Thymus (tissue), 11 donors: ENCODE results near the gene LRIT1. TPM values are rescaled to one million over a fixed set of nuclear protein-coding genes. Genes with fewer than 3 reads are reported as not detected.

ENCODE experiments used
- DNase-seq, 9 donors: peaks; one replicate each; pipeline ENCODE4 v3.0.0-alpha.2; 2013; ENCODE audit warnings: low spot score in 9 of 9, low read depth in 6 of 9, missing footprints in 1 of 9
- H3K27ac ChIP-seq, 2 donors: one replicate each; pipeline ENCODE4 v1.5.1; 2013; ENCODE audit warnings: control low read depth in 1 of 2, low read depth in 1 of 2, low read length in 1 of 2, mild to moderate bottlenecking in 1 of 2, moderate library complexity in 1 of 2
- H3K27me3 ChIP-seq, 2 donors: one replicate each; pipeline ENCODE4 v1.5.1; 2013; ENCODE audit warnings: low read length in 1 of 2; ENCODE audit not compliant: control insufficient read depth in 2 of 2, insufficient read depth in 1 of 2
- H3K36me3 ChIP-seq, 2 donors: one replicate each; pipeline ENCODE4 v1.5.1; 2013; ENCODE audit warnings: low read length in 1 of 2, mild to moderate bottlenecking in 1 of 2, moderate library complexity in 1 of 2; ENCODE audit not compliant: control insufficient read depth in 2 of 2, insufficient read depth in 2 of 2
- H3K4me1 ChIP-seq, 2 donors: one replicate each; pipeline ENCODE4 v1.5.1; 2013; ENCODE audit warnings: low read length in 2 of 2; ENCODE audit not compliant: control insufficient read depth in 2 of 2, insufficient read depth in 2 of 2
- H3K4me3 ChIP-seq, 2 donors: one replicate each; pipeline ENCODE4 v1.5.1; 2013; ENCODE audit warnings: low read length in 2 of 2, control low read depth in 1 of 2, mild to moderate bottlenecking in 1 of 2
- H3K9me3 ChIP-seq, 2 donors: one replicate each; pipeline ENCODE4 v1.5.1; 2013; ENCODE audit warnings: low read length in 1 of 2, mild to moderate bottlenecking in 1 of 2; ENCODE audit not compliant: control insufficient read depth in 2 of 2, insufficient read depth in 1 of 2
- WGBS: extraction: QIAGEN DNeasy Blood & Tissue Kit; methylation state at CpG from one replicate; pipeline ENCODE4 v1.1.7; 2013; 5-methylcytosine and 5-hydroxymethylcytosine counted together
- polyA plus RNA-seq: library from polyadenylated mRNA; stranded (reverse); fragments of 200-250 nt; gene quantifications from one replicate; pipeline ENCODE4 v1.2.3, GENCODE V29; 2013
- total RNA-seq: library from RNA; stranded (reverse); fragments of 120-200 nt; gene quantifications from one replicate; pipeline ENCODE4 v1.2.4, GENCODE V29; 2013
- donor health status: healthy.

LRIT1 gene
- total and polyA plus RNA-seq, 2 donors, result not detected

DNA sequence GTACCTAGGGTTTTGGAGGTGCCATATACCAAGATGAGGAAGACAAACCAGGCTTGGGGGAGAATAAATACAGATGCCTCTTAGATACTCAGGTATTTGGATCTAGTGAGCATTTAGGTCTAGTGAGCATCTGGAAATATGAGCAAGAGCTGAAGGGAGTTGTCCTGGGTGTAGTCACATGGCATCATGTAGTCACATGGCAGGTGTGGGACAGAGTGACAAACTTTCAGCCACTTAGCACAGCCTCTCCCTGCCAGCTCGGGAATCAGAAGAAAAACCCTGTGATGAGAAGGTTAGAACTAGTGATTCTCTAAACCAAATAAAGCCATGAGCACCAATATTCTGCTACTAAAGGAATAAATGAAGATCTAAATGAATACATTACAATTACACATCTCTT lies 27.8 kb upstream of the LRIT1 start:
- H3K4me1 ChIP-seq, result peaks cover 3 to 4% of the 10 kb centered on the region in 2 donors
- no peak overlapping the region for H3K4me3 ChIP-seq
- no peak for DNase-seq
- H3K9me3 ChIP-seq, result no peaks in the 10 kb centered on the region
- H3K27ac ChIP-seq, result no peak overlapping the region
- H3K36me3 ChIP-seq, result no peaks in the 10 kb centered on the region
- WGBS, result 93% methylated on average over 1 of the region's 1 CpG
- H3K27me3 ChIP-seq, result peaks cover 0 to 4% of the 10 kb centered on the region in 2 donors

DNA sequence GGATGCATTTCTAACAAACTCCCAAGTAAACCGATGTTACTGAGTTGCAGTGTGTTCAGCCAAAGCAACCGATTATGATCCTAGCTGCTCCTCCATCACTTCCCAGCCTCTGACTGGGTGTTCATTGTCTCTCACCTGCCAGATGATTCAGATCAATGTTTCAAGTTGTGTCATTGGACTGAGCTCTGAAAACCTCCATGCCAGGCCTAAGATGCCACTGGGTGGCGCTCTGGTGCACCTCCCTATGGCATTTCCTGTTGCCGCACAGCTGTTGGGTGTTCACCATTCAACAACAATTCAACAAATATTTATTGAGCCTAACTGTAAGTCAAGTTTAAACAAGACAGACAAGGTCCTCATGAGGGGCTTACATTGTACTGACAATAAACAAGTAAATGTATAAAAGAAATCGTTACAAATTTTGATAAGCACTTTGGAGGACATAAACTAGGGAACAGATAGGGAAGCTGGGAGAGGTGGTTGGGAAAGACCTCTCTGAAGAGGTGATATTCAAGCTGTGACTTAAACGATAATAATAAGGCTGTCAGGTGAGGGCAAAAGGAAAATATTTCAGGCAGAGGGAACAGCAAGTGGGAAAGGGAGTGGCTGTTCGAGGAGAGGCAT lies 26.3 kb upstream of the LRIT1 start:
- 56% methylated on average over 7 of the region's 7 CpGs for WGBS
- peaks cover 3 to 4% of the 10 kb centered on the region in 2 donors for H3K4me1 ChIP-seq
- peaks cover 0 to 9% of the 10 kb centered on the region in 2 donors for H3K27me3 ChIP-seq
- no peak overlapping the region for H3K27ac ChIP-seq
- H3K9me3 ChIP-seq, result no peaks in the 10 kb centered on the region
- no peaks in the 10 kb centered on the region for H3K36me3 ChIP-seq
- H3K4me3 ChIP-seq, result no peak overlapping the region
- peak in 6 of 9 donors; percentile 20 to 70 (median 45) for DNase-seq

DNA sequence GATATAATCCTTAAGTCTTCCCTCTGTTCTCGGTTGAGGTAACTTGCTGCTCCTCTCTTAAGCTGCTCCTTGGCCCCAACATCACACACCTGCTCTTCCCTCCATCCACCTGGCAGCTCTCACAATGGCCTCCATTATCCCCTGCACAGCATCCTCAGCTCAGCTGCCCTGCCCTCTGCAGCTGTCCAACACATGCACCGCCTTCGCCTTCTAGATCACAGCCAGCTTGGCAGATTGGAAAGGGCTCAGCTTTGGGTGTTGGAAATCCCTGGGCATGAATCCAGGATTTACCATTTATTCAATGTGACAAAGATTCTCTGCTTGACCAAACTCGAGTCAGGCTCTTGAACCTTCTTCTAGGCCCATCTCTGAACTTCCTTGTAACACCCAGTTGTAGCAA lies 24.1 kb upstream of the LRIT1 start:
- Histone ChIP-seq H3K27ac (no peak overlapping the region), H3K9me3 (no peaks in the 10 kb centered on the region), H3K27me3 (peaks cover 0 to 9% of the 10 kb centered on the region in 2 donors), H3K4me3 (no peak overlapping the region), H3K36me3 (no peaks in the 10 kb centered on the region), H3K4me1 (peaks cover under 1 to 1% of the 10 kb centered on the region in 2 donors)
- no peak for DNase-seq
- WGBS, result 94% methylated on average over 4 of the region's 4 CpGs

DNA sequence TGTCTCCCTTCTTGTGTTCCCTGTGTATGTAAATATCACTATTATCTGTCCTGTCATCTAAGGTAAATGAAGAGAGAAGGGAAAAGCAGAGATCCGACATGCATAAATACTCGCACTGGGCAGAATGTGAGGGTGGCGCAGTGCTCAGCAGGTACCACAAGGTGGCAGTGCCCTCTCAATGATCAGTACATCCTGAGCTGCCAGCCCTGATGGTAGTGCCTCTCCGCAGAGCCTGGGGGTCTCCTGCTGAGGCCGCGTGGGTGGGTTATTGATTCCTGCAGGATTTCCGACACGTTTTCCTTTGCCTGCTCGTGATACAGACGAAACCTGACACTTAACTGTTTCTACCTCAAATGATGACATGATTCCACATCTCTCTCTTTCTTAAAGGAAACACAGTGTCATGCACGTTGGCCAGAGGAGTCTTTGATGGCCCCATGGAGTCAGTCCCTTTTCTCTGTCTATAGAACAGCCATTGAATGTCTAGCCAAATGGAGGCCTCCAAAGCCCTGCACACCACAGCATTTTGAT lies 23.3 kb upstream of the LRIT1 start:
- Histone ChIP-seq H3K27ac (no peak overlapping the region), H3K4me1 (no peaks in the 10 kb centered on the region), H3K9me3 (no peaks in the 10 kb centered on the region), H3K27me3 (peaks cover 0 to 9% of the 10 kb centered on the region in 2 donors), H3K36me3 (no peaks in the 10 kb centered on the region), H3K4me3 (no peak overlapping the region)
- WGBS, result 8% methylated on average over 11 of the region's 11 CpGs
- peak in 8 of 9 donors; percentile 29 to 72 (median 40) for DNase-seq

DNA sequence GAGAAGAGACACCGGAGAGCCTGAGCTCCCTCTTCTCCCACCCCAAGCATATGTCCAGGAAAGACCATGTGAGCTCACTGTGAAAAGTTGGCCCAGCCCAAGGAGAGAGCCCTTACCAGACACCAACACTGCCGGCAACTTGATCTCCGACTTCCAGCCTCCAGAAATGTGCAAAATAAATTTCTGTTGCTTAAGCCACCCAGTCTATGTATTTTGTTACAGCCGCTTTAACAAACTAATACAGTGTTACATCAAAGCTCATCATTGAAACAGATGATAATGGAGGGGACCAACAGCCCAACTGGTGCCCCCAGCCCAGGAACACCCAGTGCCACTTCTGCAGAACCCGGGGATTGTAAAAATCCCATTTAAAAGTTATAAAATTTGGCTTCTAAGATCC lies 22.4 kb upstream of the LRIT1 start:
- Histone ChIP-seq H3K9me3 (no peaks in the 10 kb centered on the region), H3K27me3 (peaks cover 0 to 9% of the 10 kb centered on the region in 2 donors), H3K4me1 (no peaks in the 10 kb centered on the region), H3K4me3 (no peak overlapping the region), H3K36me3 (no peaks in the 10 kb centered on the region), H3K27ac (no peak overlapping the region)
- DNase-seq, result no peak
- 94% methylated on average over 5 of the region's 5 CpGs for WGBS

DNA sequence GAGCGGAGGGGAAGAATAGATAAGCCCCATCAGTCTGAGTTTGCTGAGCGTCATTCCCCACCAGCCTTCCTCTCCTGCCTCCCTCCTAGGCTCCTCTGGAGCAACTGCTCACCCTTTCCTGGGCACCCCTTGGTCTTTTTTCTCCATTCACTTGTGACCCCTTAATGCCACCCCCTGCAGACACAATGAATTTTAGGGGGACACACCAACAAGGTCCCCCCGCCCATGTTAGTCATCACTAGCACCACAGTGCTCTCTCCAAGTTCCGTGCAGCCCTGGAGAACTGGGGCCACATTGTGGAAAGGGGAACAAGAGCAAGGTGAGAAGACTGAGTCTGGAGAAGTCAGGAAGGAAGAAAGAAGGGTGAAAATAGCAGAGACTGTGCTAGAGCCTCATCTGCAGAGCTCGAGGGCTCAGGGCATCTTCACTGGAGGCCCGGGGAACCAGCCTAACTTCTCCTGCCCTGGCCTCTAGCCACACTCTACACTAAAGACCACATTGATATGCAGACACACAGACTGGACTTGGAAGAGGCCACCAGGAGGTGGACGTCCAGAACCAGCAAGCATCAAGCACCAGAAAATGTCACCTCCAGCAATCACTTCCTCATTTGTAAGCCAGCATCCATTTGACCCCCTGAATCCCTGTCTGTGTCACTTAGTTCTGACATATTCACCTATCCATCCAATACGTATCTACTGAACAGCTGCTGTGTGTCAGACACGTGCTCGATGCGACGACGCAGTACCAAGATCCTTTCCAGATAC lies 21.0 kb upstream of the LRIT1 start:
- Histone ChIP-seq H3K4me1 (no peaks in the 10 kb centered on the region), H3K9me3 (no peaks in the 10 kb centered on the region), H3K27me3 (peaks cover 0 to 13% of the 10 kb centered on the region in 2 donors), H3K27ac (no peak overlapping the region), H3K4me3 (no peak overlapping the region), H3K36me3 (no peaks in the 10 kb centered on the region)
- DNase-seq, result no peak
- WGBS, result 88% methylated on average over 13 of the region's 13 CpGs

DNA sequence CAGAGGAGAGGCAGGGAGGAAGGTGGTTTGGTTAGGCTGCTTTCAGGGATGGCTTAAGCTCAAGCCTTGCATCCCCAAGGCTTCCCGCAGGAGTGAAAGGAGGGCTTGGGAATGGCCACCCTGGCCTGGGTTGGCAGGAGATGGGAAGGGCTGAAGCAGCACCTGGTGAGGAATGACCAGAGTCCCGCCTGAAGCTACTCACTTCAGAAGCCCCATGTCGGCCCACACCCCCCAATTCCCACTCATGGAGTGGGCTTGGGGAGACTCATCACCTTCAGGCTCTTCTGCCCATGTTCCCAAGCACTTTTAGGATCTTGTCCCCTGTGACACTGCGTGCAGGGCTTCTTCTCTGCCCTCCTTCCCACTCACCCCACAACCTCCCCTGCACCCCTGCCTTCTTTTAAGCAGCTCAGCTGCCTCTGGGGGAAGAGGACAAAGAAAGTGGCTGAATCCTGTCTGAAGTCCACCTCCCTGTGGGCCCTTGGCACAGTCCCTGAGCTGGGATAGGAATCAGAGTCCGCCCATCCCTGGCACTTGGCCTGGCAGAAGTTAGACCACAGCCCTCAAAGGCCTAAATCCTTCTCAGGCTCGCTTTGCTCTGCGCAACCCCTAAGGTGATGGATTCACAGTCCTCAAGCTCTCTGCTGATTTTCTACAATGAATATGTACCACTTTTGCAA lies 20.0 kb upstream of the LRIT1 start:
- peaks cover 0 to 21% of the 10 kb centered on the region in 2 donors for H3K27me3 ChIP-seq
- no peak overlapping the region for H3K27ac ChIP-seq
- H3K36me3 ChIP-seq, result no peaks in the 10 kb centered on the region
- DNase-seq, result no peak
- H3K9me3 ChIP-seq, result no peaks in the 10 kb centered on the region
- H3K4me1 ChIP-seq, result no peaks in the 10 kb centered on the region
- 96% methylated on average over 7 of the region's 7 CpGs for WGBS
- H3K4me3 ChIP-seq, result no peak overlapping the region

DNA sequence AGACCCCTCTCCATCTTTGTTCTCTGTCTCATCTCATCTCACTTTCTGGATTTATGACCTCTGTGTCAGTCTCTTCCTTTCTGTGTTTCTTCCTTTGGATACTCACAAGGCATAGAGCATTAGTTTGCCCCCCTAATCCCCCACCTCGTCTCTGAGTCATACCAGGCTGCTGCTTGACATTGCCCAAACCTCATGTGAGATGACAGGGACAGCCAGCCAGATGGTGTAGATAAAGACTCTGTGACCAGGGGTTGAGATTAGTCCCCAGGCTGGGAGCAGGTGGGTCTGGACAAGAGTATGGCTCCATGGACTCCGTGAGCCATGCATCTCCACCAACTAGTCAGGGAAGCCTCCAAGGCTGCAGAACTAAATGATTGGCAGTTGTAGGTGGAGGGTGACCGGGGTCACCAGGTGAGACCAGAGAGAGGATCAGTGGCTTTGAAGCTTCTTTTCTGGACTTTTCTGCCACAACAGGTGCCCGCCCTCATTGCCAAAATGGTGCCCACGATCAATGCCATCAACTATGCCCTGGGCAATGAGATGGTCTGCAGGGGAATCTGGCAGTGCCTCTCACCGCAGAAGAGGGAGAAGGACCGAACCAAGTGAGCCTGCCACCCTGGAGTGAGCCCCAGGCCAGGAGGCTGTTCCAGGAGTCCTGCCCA lies 16.8 kb upstream of the LRIT1 start:
- H3K4me3 ChIP-seq, result no peak overlapping the region
- H3K27me3 ChIP-seq, result peaks cover 0 to 13% of the 10 kb centered on the region in 2 donors
- no peaks in the 10 kb centered on the region for H3K9me3 ChIP-seq
- H3K36me3 ChIP-seq, result no peaks in the 10 kb centered on the region
- 94% methylated on average over 7 of the region's 7 CpGs for WGBS
- DNase-seq, result no peak
- H3K4me1 ChIP-seq, result no peaks in the 10 kb centered on the region
- no peak overlapping the region for H3K27ac ChIP-seq
